Activated naive CD4-positive, alpha-beta T cell treated with anti-CD3 and anti-CD28 coated beads for 36 hours (primary cell): Measurements from ENCODE around the gene OSGIN1. TPM values are rescaled to one million over a fixed set of nuclear protein-coding genes. Genes with fewer than 3 reads are reported as not detected.
A peak's percentile ranks its signal among the peaks of the same experiment; 100 is the strongest.

Experiments
- CTCF ChIA-PET: fragments of 350-600 bp; sonication (Branson Sonifier 250); formaldehyde crosslinking; loops from one replicate; lab custom pipeline; 2021; ENCODE audit warnings: antibody characterized with exemption; lab: Charles Lee
- DNase-seq: peaks from one replicate; pipeline ENCODE4 v3.0.0-alpha.2; 2020
- H3K27ac Mint-ChIP-seq: one replicate; pipeline ENCODE4 v1.8.0; 2021; ENCODE audit warnings: mild to moderate bottlenecking, mixed read lengths
- H3K27me3 Mint-ChIP-seq: one replicate; pipeline ENCODE4 v1.8.0; 2021; ENCODE audit warnings: low read depth, mixed read lengths
- H3K36me3 Mint-ChIP-seq: one replicate; pipeline ENCODE4 v1.8.0; 2021; ENCODE audit warnings: low read depth, mixed read lengths
- H3K4me1 Mint-ChIP-seq: one replicate; pipeline ENCODE4 v1.8.0; 2021; ENCODE audit warnings: low read depth, mixed read lengths
- H3K4me3 Mint-ChIP-seq: one replicate; pipeline ENCODE4 v1.8.0; 2021; ENCODE audit warnings: mild to moderate bottlenecking, moderate library complexity, mixed read lengths
- H3K9me3 Mint-ChIP-seq: one replicate; pipeline ENCODE4 v1.8.0; 2021; ENCODE audit warnings: mixed read lengths
- intact Hi-C: fragments of 100-400 bp; cut with micrococcal nuclease; formaldehyde crosslinking; loops from one replicate; pipeline ENCODE4 v1.15.1; 2023
- total RNA-seq, 2 experiments: library from RNA; stranded (reverse); gene quantifications; one replicate each; pipeline ENCODE4 v1.2.3, GENCODE V29; 2021

OSGIN1 gene
- total RNA-seq, 2 experiments from 2014 or later: 0.47 to 0.86 TPM

DNA sequence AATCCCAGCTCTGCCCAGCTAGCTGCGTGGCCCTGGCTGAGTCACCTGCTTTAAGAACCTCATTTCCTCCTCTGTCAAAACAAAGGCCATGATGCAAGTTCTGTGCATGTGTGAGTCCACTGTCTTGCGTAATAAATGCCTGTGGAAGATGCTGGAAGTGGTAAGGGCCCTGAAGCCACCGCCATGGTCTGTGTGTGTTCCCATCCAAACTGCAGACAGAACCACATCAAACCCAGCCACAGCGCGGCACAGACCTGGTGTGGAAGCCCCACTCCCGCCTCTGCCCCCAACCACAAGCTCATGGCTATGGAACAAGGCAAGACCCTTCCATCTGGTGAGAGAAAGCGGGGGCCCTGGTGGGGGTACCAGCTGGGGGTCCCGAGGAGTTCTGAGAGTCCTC lies 41.0 kb downstream of the OSGIN1 start:
- DNase-seq: peak; percentile 11
- H3K36me3 Mint-ChIP-seq: no peaks in the 10 kb centered on the region
- no peaks in the 10 kb centered on the region for H3K4me1 Mint-ChIP-seq
- intact Hi-C loops: no loop called here
- CTCF ChIA-PET: interaction anchor here (1.3 kb wide), 1 partner anchor 72 kb away, joined by 3 read pairs; no protein-coding TSS in a partner anchor
- H3K9me3 Mint-ChIP-seq: peaks cover 4% of the 10 kb centered on the region
- H3K27ac Mint-ChIP-seq: no peak overlapping the region
- H3K27me3 Mint-ChIP-seq: peaks cover 38% of the 10 kb centered on the region
- H3K4me3 Mint-ChIP-seq: no peak overlapping the region

DNA sequence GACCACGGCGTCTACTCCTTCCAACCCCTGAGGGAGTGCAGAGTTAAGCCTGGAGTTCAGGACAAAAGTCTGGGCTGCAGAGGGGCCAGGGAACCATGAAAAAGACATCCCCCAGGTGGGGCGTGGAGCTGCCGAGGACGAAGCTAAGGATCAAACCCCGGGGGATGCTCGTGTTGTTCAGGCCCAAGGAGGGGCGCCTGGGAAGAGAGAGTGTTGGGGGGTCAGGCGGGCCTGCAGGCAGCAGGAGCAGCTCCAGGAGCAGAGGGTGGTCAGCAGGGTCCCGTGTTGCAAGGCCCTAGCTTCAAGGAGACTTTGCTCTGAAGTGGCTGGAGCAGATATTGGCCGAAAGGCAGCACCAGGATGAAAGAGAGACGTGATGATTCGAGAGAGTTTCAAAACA lies 41.7 kb downstream of the OSGIN1 start:
- no peaks in the 10 kb centered on the region for H3K36me3 Mint-ChIP-seq
- peaks cover 4% of the 10 kb centered on the region for H3K9me3 Mint-ChIP-seq
- no peak for DNase-seq
- intact Hi-C loops: no loop called here
- H3K4me1 Mint-ChIP-seq: no peaks in the 10 kb centered on the region
- H3K27me3 Mint-ChIP-seq: peaks cover 36% of the 10 kb centered on the region
- CTCF ChIA-PET: interaction anchor here (1.3 kb wide), 1 partner anchor 71 kb away, joined by 3 read pairs; no protein-coding TSS in a partner anchor
- no peak overlapping the region for H3K4me3 Mint-ChIP-seq
- no peak overlapping the region for H3K27ac Mint-ChIP-seq

DNA sequence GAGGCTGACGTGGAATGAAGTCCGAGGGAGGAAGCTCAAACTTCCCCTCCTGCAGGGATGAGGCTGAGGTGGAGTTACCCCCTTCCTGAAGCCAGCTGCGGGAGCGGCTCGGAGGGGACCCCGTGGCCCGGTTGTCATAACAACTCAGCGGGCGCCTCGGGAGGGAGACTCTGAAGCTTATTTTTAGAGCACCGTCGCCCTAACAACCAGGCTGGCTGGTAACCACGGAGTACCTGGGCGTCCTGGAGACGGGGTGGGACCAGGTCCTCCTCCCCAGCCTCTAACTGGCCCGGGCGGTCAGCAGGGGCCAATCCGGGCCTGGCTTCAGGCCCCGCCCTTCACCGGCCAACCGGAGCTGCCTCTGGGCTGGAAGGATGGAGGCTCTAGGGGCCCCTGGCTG lies 42.7 kb downstream of the OSGIN1 start:
- H3K4me1 Mint-ChIP-seq: no peaks in the 10 kb centered on the region
- H3K4me3 Mint-ChIP-seq: no peak overlapping the region
- no peak for DNase-seq
- no peaks in the 10 kb centered on the region for H3K36me3 Mint-ChIP-seq
- H3K9me3 Mint-ChIP-seq: peaks cover 4% of the 10 kb centered on the region
- H3K27me3 Mint-ChIP-seq: peaks cover 28% of the 10 kb centered on the region
- H3K27ac Mint-ChIP-seq: no peak overlapping the region
- intact Hi-C loops: no loop called here
- CTCF ChIA-PET: interaction anchor here (1.0 to 1.9 kb wide), 5 partner anchors 16 to 75 kb away, joined by 3 to 4 read pairs (median 4); no protein-coding TSS in a partner anchor

DNA sequence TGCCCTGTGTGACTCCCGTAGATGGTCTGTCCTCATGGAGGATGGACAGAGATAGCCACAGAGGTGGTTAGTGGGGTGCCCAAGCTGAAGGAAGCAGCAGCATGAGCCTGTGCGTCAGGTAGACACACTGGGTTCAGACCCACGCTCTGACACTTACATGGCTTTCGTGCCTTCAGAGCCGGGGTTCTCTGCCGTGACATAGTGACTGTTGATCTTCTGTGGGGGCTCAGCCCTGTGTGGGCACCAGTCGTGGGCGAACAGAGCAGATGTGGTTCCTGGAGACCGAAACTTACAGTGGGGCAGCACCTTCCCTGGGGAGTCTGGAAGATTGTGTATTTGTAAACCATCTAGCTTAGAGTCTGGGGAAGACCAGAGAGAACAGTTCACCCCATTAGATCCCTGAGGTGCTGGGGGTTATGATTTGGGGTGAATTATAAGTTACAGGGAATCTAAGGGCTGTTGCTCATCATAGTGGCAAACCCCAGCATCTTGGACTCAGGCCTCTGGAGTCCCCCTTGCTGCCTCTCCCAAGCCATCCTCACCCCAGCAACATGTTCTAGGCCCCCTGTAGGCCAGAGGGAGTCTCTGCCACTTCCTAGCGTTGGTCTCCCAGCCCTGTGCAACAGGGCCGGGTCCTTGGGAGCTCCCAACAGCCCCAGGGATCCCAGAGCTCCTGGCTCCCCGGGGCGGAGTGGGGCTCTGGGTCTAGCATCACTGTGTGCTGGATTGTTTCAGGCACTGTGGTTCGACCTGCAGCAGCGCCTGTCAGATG lies 43.6 kb downstream of the OSGIN1 start:
- Mint-ChIP-seq H3K9me3 (peaks cover 4% of the 10 kb centered on the region), H3K27ac (no peak overlapping the region), H3K4me3 (no peak overlapping the region), H3K36me3 (no peaks in the 10 kb centered on the region), H3K4me1 (no peaks in the 10 kb centered on the region), H3K27me3 (peaks cover 28% of the 10 kb centered on the region)
- intact Hi-C loops: no loop called here
- DNase-seq: no peak
- CTCF ChIA-PET: interaction anchor here (1.2 to 1.9 kb wide), 3 partner anchors 17 to 70 kb away, joined by 3 to 4 read pairs (median 4); no protein-coding TSS in a partner anchor

DNA sequence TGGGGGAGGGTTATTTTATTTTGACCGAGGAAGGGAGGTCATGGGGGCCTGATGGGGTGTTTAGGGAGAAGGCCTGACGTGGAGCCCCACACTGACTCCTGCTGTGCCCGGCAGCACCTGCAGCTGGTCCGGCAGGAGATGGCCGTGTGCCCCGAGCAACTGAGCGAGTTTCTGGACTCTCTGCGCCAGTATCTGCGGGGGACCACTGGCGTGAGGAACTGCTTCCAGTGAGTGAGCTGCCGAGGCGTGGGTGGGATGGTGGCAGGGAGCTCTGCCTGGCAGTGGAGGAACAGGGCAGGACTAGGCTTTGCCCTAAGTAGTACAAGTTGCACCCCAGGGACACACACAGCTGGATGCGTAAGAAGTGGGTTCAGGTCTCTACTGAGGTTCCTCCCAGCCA lies 45.1 kb downstream of the OSGIN1 start:
- no peaks in the 10 kb centered on the region for H3K9me3 Mint-ChIP-seq
- peaks cover 18% of the 10 kb centered on the region for H3K27me3 Mint-ChIP-seq
- DNase-seq: no peak

DNA sequence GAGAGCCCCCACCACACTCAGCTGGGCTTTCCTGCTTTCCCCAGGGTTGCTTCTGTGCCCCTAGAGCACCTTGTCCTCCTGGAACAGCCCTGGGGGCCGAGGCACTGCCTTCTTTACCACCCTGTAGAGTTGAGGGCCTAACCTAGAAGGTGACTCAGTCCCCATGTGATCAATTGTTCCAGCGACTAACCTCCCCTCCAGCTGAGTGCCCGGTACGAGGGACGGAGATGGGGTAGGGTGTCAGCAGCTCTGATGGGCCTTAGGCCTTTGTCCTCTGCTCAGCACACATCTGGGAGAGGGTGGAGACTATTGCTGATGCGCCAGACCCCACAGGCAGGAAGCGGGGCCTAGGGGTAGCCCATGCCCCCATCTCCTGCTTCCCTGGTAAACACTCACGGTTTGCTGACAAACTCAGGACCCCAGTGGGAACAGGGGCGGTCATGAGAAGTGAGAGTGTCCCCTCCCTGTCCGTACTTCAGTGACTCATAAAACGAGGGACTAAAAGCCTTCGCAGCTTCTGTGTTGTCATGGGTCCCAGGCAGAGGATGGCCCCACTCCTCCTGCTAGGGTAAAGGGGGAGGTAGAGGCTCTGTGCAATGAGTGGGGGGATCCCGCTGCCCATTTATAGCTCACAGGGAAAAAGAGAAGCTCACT lies 48.1 kb downstream of the OSGIN1 start:
- no peak for DNase-seq
- Mint-ChIP-seq H3K9me3 (no peaks in the 10 kb centered on the region), H3K27ac (no peak overlapping the region), H3K4me1 (no peaks in the 10 kb centered on the region), H3K27me3 (peaks cover 2% of the 10 kb centered on the region), H3K36me3 (no peaks in the 10 kb centered on the region), H3K4me3 (no peak overlapping the region)
- intact Hi-C loops: no loop called here
- CTCF ChIA-PET: interaction anchor here (0.6 to 0.8 kb wide), 3 partner anchors 9 to 76 kb away, joined by 3 to 7 read pairs (median 4); no protein-coding TSS in a partner anchor

More for the DNA sequence above, 45.1 kb downstream of the OSGIN1 start:
- H3K4me1 Mint-ChIP-seq: no peaks in the 10 kb centered on the region
- H3K4me3 Mint-ChIP-seq: no peak overlapping the region
- intact Hi-C loops: no loop called here
- H3K36me3 Mint-ChIP-seq: no peaks in the 10 kb centered on the region
- H3K27ac Mint-ChIP-seq: no peak overlapping the region
- CTCF ChIA-PET: no interaction called here

DNA sequence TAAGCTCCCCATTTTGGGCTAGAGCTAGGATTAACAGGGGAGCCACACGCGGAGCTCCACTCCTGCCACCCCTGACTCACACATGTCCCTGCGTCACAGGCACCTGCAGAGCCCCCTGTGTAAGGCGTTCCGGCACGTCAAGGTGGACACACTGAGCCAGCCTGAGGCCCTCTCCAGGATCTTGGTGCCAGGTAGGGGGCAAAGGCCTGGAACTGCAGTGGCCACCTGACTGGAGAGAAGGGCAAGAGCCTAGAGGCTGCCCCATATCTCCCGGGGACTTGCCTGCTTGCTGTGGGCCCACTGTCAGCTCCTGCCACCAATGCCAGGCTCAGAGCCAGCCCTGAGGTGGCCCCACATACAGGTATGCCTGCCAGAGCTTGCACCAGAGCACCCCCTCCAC lies 48.7 kb downstream of the OSGIN1 start:
- intact Hi-C loops: no loop called here
- DNase-seq: no peak
- Mint-ChIP-seq H3K9me3 (no peaks in the 10 kb centered on the region), H3K27ac (no peak overlapping the region), H3K4me3 (no peak overlapping the region), H3K36me3 (no peaks in the 10 kb centered on the region), H3K27me3 (no peaks in the 10 kb centered on the region), H3K4me1 (no peaks in the 10 kb centered on the region)
- CTCF ChIA-PET: interaction anchor here (0.6 kb wide), 1 partner anchor 76 kb away, joined by 4 read pairs; no protein-coding TSS in a partner anchor

DNA sequence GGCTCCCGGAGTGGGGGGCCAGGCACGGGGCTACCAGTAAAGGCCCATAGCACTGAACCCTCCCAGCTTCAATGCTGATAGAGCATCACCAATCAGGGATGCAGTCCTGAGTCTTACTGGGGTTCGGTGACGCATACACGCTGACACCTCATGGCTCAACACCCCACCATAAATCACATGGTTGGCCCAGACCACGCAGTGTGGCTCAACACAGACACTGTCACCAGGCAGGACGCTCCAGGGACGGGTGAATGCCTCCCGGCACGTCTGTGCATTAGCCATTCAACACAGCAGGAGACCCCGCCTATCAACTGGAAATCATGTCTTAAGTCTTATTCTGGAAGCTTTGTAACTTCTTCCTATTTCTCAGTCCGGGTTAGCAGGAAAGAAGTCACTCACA lies 50.0 kb downstream of the OSGIN1 start:
- intact Hi-C loops: no loop called here
- CTCF ChIA-PET: no interaction called here
- H3K9me3 Mint-ChIP-seq: no peaks in the 10 kb centered on the region

DNA sequence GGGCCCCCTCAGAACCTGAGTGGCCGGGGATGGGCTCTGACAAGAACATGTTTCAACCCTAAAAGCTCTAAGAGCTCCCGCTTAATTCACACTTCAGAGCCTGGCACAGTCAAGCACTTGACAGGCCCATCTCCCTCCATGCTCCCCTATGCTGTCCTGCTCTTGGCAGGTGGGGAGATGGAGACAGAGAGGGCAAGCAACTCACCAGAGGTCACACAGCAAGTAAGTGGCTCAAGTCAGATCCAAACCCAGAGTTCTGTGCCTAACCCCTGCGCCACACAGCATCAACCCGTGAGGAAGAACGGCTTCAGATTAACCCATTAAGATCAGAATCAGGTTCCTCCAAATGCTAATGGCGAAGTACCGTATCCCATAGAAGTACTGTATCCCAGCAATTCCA lies 51.4 kb downstream of the OSGIN1 start:
- no peaks in the 10 kb centered on the region for H3K9me3 Mint-ChIP-seq
- no peak overlapping the region for H3K4me3 Mint-ChIP-seq
- no peaks in the 10 kb centered on the region for H3K36me3 Mint-ChIP-seq
- no peaks in the 10 kb centered on the region for H3K4me1 Mint-ChIP-seq
- CTCF ChIA-PET: no interaction called here
- intact Hi-C loops: no loop called here
- H3K27me3 Mint-ChIP-seq: no peaks in the 10 kb centered on the region
- no peak overlapping the region for H3K27ac Mint-ChIP-seq
- no peak for DNase-seq

More for the DNA sequence above, 50.0 kb downstream of the OSGIN1 start:
- H3K27me3 Mint-ChIP-seq: no peaks in the 10 kb centered on the region
- H3K36me3 Mint-ChIP-seq: no peaks in the 10 kb centered on the region
- no peaks in the 10 kb centered on the region for H3K4me1 Mint-ChIP-seq
- H3K4me3 Mint-ChIP-seq: no peak overlapping the region
- H3K27ac Mint-ChIP-seq: no peak overlapping the region
- DNase-seq: no peak

DNA sequence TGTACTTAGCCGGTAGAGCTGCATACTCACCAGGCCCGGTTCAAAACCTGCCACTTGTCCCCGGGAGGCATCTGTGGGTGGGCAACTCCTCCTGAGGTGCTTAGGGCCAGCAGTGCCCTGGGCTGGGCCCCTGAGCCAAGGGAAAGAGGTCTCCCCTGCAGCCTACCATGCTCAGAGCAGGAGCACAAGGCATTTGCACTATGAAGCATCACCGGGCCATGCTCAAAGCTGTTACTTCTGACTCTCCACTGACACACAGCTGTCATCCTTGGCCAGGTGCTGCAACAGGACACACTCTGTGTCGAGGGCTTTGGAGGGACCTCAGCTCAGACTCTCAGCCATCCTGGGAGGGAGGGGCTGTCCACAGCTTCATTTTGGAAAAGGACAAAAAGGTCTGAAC lies 52.4 kb downstream of the OSGIN1 start:
- no peak for DNase-seq
- Mint-ChIP-seq H3K27ac (no peak overlapping the region), H3K9me3 (no peaks in the 10 kb centered on the region), H3K4me1 (no peaks in the 10 kb centered on the region), H3K36me3 (no peaks in the 10 kb centered on the region), H3K27me3 (no peaks in the 10 kb centered on the region), H3K4me3 (no peak overlapping the region)
- CTCF ChIA-PET: no interaction called here
- intact Hi-C loops: no loop called here

DNA sequence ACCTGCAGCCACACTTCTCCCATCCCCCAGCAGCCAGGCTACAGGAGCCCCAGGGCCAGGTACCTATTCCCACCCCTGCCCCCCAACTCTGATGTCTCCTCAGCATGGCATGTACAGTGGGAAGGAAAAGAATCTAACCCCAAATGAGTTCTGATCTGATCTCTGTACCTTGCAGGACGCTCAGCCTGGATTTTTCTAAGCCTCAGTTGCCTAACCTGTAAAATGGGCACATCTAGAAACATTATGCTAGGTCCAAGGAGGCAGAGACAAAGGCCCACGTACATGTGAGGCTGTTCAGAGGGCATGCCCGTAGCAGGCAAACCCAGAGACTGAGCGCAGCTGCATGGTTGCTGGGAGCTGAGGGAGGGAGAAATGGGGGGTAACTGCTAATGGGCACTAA lies 54.5 kb downstream of the OSGIN1 start:
- CTCF ChIA-PET: no interaction called here
- Mint-ChIP-seq H3K27ac (no peak overlapping the region), H3K9me3 (no peaks in the 10 kb centered on the region), H3K27me3 (no peaks in the 10 kb centered on the region), H3K4me3 (no peak overlapping the region), H3K4me1 (no peaks in the 10 kb centered on the region), H3K36me3 (no peaks in the 10 kb centered on the region)
- intact Hi-C loops: no loop called here
- no peak for DNase-seq

DNA sequence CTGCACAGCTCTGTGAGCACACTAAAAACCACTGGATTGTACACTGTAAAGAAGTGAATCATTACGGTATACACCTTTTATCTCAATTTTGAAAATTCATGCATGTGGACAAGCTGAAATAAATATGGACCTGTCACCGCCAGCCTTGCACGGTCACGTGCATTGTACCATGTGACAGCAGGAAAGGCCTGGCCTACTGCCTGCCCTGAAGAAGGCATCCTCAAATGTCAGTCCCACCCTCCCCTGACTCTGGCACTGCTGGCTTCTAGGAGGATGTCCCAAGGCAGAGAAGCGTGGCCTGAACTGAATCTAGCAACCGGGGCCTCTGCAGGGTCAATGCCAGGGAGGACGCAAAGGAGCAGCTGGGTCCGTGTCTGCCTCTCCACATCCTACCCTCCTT lies 54.9 kb downstream of the OSGIN1 start:
- no peak overlapping the region for H3K27ac Mint-ChIP-seq
- H3K9me3 Mint-ChIP-seq: no peaks in the 10 kb centered on the region
- H3K4me1 Mint-ChIP-seq: no peaks in the 10 kb centered on the region
- intact Hi-C loops: no loop called here
- H3K4me3 Mint-ChIP-seq: no peak overlapping the region
- CTCF ChIA-PET: no interaction called here
- no peak for DNase-seq
- no peaks in the 10 kb centered on the region for H3K27me3 Mint-ChIP-seq
- H3K36me3 Mint-ChIP-seq: no peaks in the 10 kb centered on the region
